HL-60 (cell line): ENCODE measurements around the gene AGMAT.

Source experiments
- CTCF ChIP-seq: IDR thresholded peaks from one replicate; pipeline ENCODE4 v1.5.1; 2011; ENCODE audit warnings: low read length, control low read depth, inconsistent platforms; ENCODE audit not compliant: insufficient read depth
- GABPA ChIP-seq: IDR thresholded peaks from 2 replicates; pipeline ENCODE4 v1.6.1; 2012; ENCODE audit warnings: low read depth

- TF ChIP-seq CTCF (no peak), GABPA (no peak)
Observed at GRCh38 chr1:15579683-15580047, 5.2 kb downstream of the AGMAT start.
